Testis (tissue), 5 donors: ENCODE results near the gene CSTF2. TPM values are rescaled to one million over a fixed set of nuclear protein-coding genes. Genes with fewer than 3 reads are reported as not detected.
"Not testable (repeated sequence)": the region's sequence is repeated elsewhere in the genome, so short reads cannot be mapped to it uniquely, and the experiment has no call there.

ENCODE experiments used
- DNase-seq: peaks from one replicate; pipeline ENCODE4 v3.0.0-alpha.2; 2019
- H3K27ac ChIP-seq, 2 donors: fragments of 200-600 bp; sonication (generic); one replicate each; pipeline ENCODE4 v1.5.1; 2019
- H3K27me3 ChIP-seq: fragments of 200-600 bp; sonication (generic); one replicate; pipeline ENCODE4 v1.5.1; 2019
- H3K36me3 ChIP-seq: fragments of 200-600 bp; sonication (generic); one replicate; pipeline ENCODE4 v1.5.1; 2017; ENCODE audit warnings: low read depth; ENCODE audit errors: missing control alignments
- H3K4me1 ChIP-seq: fragments of 200-600 bp; sonication (generic); one replicate; pipeline ENCODE4 v1.5.1; 2019
- H3K4me3 ChIP-seq, 2 donors: fragments of 200-600 bp; sonication (generic); one replicate each; pipeline ENCODE4 v1.5.1; 2017 to 2019
- H3K9me3 ChIP-seq: fragments of 200-600 bp; sonication (generic); one replicate; pipeline ENCODE4 v1.5.1; 2017
- POLR2A ChIP-seq: fragments of 450-650 bp; IDR thresholded peaks from one replicate; pipeline ENCODE4 v1.6.1; 2017; ENCODE audit warnings: antibody characterized with exemption, mild to moderate bottlenecking, moderate library complexity
- WGBS, 2 donors: methylation state at CpG; one replicate each; pipeline ENCODE4 v1.1.5; 2018; 5-methylcytosine and 5-hydroxymethylcytosine counted together
- intact Hi-C: fragments of 100-400 bp; cut with DNase I; formaldehyde crosslinking; loops from one replicate; pipeline ENCODE4 v1.15.1; 2023; ENCODE audit warnings: low total_unique reads
- long read RNA-seq, 2 donors: transcript quantifications; one replicate each; lab custom pipeline, GENCODE V29; 2026
- polyA plus RNA-seq: library from polyadenylated mRNA; stranded (reverse); fragments of 350-450 nt; fragmentation: Illumina TruSeq; extraction: RNeasy Lipid Tissue Mini Kit (QIAGEN cat#74804); gene quantifications from one replicate; pipeline ENCODE4 v1.2.3, GENCODE V29; 2014; ENCODE audit warnings: low read depth, low replicate concordance; ENCODE audit not compliant: insufficient read depth
- total RNA-seq, 2 donors: library from RNA; depleted of rRNA; stranded (reverse); fragments of >200 nt; gene quantifications; one replicate each; pipeline ENCODE4 v1.2.3, GENCODE V29; 2016
- TF ChIP-seq, protein P1 (sequence below), 3 experiments: fragments of 450-650 bp in 2 of 3; fragments of 200-600 bp in 1 of 3; sonication (generic) in 1 of 3; IDR thresholded peaks; one replicate each; pipeline ENCODE4 v1.5.1; 2016 to 2019; ENCODE audit warnings: antibody characterized with exemption in 3 of 3, mild to moderate bottlenecking in 2 of 3, moderate library complexity in 1 of 3

Gene CSTF2, protein sequence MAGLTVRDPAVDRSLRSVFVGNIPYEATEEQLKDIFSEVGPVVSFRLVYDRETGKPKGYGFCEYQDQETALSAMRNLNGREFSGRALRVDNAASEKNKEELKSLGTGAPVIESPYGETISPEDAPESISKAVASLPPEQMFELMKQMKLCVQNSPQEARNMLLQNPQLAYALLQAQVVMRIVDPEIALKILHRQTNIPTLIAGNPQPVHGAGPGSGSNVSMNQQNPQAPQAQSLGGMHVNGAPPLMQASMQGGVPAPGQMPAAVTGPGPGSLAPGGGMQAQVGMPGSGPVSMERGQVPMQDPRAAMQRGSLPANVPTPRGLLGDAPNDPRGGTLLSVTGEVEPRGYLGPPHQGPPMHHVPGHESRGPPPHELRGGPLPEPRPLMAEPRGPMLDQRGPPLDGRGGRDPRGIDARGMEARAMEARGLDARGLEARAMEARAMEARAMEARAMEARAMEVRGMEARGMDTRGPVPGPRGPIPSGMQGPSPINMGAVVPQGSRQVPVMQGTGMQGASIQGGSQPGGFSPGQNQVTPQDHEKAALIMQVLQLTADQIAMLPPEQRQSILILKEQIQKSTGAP
- total RNA-seq, result 10 to 100 TPM; 42.2 to 44.4 TPM
- 33.2 TPM for polyA plus RNA-seq
- long read RNA-seq, donor 1, transcript CSTF2-201 (14 exons, 1,958 nt), result major isoform, 5 of 5 reads
- long read RNA-seq, donor 1, partial matches to known transcripts, result 0 of 5 reads
- long read RNA-seq, donor 1, other reads (novel, unspliced or antisense), result 0 of 5 reads
- long read RNA-seq, donor 2, partial matches to known transcripts, result 0 of 2 reads
- long read RNA-seq, donor 2, other reads (novel, unspliced or antisense), result 0 of 2 reads

DNA sequence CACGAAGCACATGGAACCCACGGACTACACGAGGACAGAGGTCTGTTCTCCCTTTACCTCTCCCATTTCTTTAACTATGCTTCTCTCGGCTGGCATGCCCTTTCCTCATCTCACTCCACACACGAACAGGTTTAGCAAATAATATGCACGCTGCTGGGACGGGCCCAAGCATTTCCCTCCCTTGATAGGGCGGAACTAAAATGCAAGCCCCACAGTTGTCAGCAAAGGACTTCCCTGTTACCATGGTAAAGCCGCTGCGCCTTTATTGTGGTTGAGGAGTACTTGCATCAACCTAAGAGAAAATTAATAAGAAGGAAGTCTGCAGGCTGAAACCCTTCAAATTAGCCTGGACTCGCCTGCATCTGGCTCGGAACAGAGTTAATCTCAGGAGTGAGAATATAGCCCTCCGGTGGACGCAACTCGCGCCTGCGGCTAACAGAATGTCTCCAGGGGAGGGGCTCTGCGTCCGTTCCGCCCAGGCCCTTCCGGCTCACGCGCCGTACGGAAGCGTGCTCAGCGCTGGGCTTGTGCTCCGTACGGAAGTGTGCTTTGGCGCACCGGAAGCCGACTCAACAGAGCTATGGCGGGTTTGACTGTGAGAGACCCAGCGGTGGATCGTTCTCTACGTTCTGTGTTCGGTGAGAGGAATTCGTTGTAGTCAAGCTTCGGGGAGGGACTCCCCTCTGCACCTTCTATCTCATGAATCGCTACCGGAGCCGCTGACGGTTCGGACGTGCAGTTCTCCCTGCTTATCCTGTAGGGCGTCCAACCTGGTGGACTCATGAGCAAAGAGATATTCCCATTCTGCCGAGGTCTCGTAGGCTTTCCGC lies at the start of gene CSTF2:
CSTF2 (plus strand) TSS at position 555 of the 830 bp plus-strand sequence; CDS start at position 581, 26 bp downstream.
- Histone ChIP-seq H3K36me3 (no peaks in the 10 kb centered on the region), H3K27ac (no peak within 1 kb of the TSS), H3K27me3 (no peaks in the 10 kb centered on the region), H3K4me3 (peak within 1 kb of the TSS; percentile 57 to 71), H3K4me1 (no peaks in the 10 kb centered on the region), H3K9me3 (no peaks in the 10 kb centered on the region)
- WGBS, 2 donors, result 0% methylated on average over 10 to 30 of the region's 49 CpGs
- no peak for TF ChIP-seq POLR2A
- TF ChIP-seq, protein P1, sequence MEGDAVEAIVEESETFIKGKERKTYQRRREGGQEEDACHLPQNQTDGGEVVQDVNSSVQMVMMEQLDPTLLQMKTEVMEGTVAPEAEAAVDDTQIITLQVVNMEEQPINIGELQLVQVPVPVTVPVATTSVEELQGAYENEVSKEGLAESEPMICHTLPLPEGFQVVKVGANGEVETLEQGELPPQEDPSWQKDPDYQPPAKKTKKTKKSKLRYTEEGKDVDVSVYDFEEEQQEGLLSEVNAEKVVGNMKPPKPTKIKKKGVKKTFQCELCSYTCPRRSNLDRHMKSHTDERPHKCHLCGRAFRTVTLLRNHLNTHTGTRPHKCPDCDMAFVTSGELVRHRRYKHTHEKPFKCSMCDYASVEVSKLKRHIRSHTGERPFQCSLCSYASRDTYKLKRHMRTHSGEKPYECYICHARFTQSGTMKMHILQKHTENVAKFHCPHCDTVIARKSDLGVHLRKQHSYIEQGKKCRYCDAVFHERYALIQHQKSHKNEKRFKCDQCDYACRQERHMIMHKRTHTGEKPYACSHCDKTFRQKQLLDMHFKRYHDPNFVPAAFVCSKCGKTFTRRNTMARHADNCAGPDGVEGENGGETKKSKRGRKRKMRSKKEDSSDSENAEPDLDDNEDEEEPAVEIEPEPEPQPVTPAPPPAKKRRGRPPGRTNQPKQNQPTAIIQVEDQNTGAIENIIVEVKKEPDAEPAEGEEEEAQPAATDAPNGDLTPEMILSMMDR (IDR thresholded peaks at IDR 0.05), result no peak
- intact Hi-C loops, result no loop called here
- DNase-seq, result peak; percentile 90

DNA sequence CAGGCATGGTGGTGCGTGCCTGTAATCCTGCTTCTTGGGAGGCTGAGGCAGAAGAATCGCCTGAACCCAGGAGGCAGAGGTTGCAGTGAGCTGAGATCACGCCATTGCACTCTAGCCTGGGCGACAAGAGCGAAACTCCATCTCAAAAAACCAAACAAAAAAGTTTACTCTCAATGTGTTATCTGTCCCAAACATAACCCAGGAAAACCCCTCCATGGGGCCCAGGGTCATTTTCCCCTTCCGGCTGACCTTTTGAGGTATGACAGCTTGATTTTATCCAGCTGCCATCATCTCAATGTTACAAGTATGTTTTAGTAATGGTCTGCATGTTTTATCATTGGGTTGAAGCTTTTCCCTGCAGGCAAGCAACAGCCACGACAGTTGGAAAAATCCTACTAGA lies 23.8 kb upstream of the CSTF2 start:
- H3K4me1 ChIP-seq, H3K27ac ChIP-seq, H3K9me3 ChIP-seq, H3K36me3 ChIP-seq, H3K4me3 ChIP-seq, intact Hi-C loops, DNase-seq, H3K27me3 ChIP-seq: not testable (repeated sequence)
- WGBS, 2 donors, result 94 to 96% methylated on average over 7 of the region's 7 CpGs

DNA sequence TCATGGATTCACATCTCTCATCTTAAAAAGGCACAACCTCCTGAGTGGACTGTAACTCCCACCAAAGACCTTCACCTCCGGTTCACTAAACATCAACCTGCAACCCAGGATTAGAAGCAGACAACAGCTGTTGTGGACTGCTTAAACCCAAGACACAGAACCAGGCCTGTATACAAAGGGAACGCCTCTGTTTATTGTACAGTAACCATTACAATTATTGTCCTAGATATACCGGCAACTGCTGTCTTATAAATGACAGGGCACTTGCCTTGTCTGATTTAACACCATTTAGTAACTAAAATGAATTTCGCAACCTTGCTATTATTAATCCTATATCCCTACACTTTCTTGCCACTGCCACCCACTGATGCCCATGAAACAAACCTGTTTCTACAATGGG lies 22.8 kb upstream of the CSTF2 start:
- WGBS, 2 donors, result 84 to 92% methylated on average over 4 of the region's 4 CpGs
- Histone ChIP-seq H3K4me1 (no peaks in the 10 kb centered on the region), H3K4me3 (no peak overlapping the region), H3K27ac (no peak overlapping the region), H3K27me3 (no peaks in the 10 kb centered on the region), H3K9me3 (no peaks in the 10 kb centered on the region), H3K36me3 (no peaks in the 10 kb centered on the region)
- intact Hi-C loops, result no loop called here
- DNase-seq, result no peak
- no peak for TF ChIP-seq POLR2A
- TF ChIP-seq, protein P1 (IDR thresholded peaks at IDR 0.05), result no peak

DNA sequence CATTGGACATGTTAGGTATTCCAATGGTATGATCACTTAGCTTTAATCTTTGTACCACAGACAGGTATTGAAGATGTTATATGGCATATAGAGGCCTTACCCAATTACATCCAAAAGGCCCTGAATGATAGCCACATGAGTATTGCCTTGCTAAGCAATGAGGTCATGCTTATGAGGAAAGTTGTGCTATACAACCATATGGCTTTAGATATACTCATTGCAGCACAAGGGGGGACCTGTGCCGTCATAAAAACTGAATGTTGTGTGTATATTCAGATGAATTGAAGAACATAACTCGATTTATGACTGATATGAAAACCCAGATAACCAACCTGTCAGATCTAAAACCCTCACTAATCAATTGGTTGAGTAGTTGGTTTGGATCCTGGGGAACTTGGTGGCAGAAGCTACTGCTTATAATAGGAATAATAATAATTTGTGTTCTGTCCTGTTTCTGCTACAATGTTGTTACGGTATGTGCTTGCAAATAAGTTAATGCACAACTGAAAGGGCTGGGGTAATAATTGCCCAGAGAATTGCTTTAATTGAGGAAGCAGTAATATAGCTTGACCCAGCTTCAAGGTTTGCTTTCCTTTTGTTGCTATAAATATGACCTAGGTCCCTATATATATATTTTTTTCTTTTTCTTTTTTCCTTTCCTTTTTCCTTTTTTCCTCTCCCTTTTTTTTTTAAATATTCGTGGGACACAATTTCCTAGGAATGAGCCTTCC lies 21.5 kb upstream of the CSTF2 start:
- Histone ChIP-seq H3K4me3 (no peak overlapping the region), H3K9me3 (no peaks in the 10 kb centered on the region), H3K4me1 (no peaks in the 10 kb centered on the region), H3K36me3 (no peaks in the 10 kb centered on the region), H3K27ac (no peak overlapping the region), H3K27me3 (no peaks in the 10 kb centered on the region)
- DNase-seq, result no peak
- TF ChIP-seq, protein P1 (IDR thresholded peaks at IDR 0.05), result no peak
- TF ChIP-seq POLR2A, result no peak
- WGBS, 2 donors, result 83 to 86% methylated on average over 3 to 4 of the region's 4 CpGs
- intact Hi-C loops, result no loop called here
